ENCODE results near the gene BLOC1S5.
"Not testable (repeated sequence)": the region's sequence is repeated elsewhere in the genome, so short reads cannot be mapped to it uniquely, and the experiment has no call there.

Gene BLOC1S5

GRCh38 chr6:7991536-7991935, 72.7 kb downstream of the BLOC1S5 start:
- no peak for DNase-seq

GRCh38 chr6:7986219-7986618, 78.0 kb downstream of the BLOC1S5 start:
- DNase-seq = no peak

- DNase-seq = not testable (repeated sequence)
Measured at GRCh38 chr6:7983967-7984366, 80.2 kb downstream of the BLOC1S5 start.

GRCh38 chr6:7979831-7980230, 84.4 kb downstream of the BLOC1S5 start:
- no peak for DNase-seq

GRCh38 chr6:7978736-7979135, 85.5 kb downstream of the BLOC1S5 start:
- no peak for DNase-seq

- DNase-seq = no peak
Measured at GRCh38 chr6:7976485-7977056, 87.6 kb downstream of the BLOC1S5 start.

- DNase-seq = no peak
Measured at GRCh38 chr6:7975764-7976146, 88.4 kb downstream of the BLOC1S5 start.

- no peak for DNase-seq
Measured at GRCh38 chr6:7974938-7975763, 89.0 kb downstream of the BLOC1S5 start.

- no peak for DNase-seq
Measured at GRCh38 chr6:7974565-7974937, 89.6 kb downstream of the BLOC1S5 start.

- no peak for DNase-seq
Measured at GRCh38 chr6:7973584-7973983, 90.6 kb downstream of the BLOC1S5 start.

- no peak for DNase-seq
Measured at GRCh38 chr6:7971499-7971898, 92.7 kb downstream of the BLOC1S5 start.

- no peak for DNase-seq
Measured at GRCh38 chr6:7970616-7971015, 93.6 kb downstream of the BLOC1S5 start.
